Testis (tissue), 2 donors: ENCODE measurements around the gene CAMTA1.

Experiments
- POLR2A ChIP-seq: fragments of 450-650 bp; IDR thresholded peaks from one replicate; pipeline ENCODE4 v1.6.1; 2017; ENCODE audit warnings: antibody characterized with exemption, mild to moderate bottlenecking, moderate library complexity
- TF ChIP-seq, protein P1 (sequence below), 3 experiments: fragments of 450-650 bp in 2 of 3; fragments of 200-600 bp in 1 of 3; sonication (generic) in 1 of 3; IDR thresholded peaks; one replicate each; pipeline ENCODE4 v1.5.1; 2016 to 2019; ENCODE audit warnings: antibody characterized with exemption in 3 of 3, mild to moderate bottlenecking in 2 of 3, moderate library complexity in 1 of 3

DNA sequence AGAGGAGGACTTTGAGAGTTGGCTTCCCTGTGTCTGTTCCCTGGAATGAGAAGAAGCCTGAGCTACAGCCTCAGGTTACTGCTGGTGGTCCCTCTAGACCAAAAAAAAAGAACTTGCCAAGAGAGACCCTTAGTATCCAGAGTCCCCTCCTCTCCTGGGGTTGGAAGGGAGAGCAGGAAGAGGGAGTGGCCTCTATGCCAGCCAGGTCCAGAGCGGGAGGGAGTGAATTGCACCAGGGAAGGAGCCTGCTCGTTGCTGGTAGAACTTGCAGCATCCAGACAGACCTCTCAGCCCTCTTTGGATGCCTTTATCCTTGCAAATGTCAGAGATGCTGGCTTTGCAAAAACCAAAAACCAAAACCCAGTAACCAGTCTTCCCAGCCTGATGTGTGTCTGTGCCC lies 494.5 kb downstream of the CAMTA1 start:
- TF ChIP-seq, protein P1, sequence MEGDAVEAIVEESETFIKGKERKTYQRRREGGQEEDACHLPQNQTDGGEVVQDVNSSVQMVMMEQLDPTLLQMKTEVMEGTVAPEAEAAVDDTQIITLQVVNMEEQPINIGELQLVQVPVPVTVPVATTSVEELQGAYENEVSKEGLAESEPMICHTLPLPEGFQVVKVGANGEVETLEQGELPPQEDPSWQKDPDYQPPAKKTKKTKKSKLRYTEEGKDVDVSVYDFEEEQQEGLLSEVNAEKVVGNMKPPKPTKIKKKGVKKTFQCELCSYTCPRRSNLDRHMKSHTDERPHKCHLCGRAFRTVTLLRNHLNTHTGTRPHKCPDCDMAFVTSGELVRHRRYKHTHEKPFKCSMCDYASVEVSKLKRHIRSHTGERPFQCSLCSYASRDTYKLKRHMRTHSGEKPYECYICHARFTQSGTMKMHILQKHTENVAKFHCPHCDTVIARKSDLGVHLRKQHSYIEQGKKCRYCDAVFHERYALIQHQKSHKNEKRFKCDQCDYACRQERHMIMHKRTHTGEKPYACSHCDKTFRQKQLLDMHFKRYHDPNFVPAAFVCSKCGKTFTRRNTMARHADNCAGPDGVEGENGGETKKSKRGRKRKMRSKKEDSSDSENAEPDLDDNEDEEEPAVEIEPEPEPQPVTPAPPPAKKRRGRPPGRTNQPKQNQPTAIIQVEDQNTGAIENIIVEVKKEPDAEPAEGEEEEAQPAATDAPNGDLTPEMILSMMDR (IDR thresholded peaks at IDR 0.05) = no peak
- TF ChIP-seq POLR2A = no peak
